Activated T-cell treated with anti-CD3 and anti-CD28 coated beads for 1 hour (primary cell): ENCODE data around the gene THAP11.
"Not testable (repeated sequence)": the region's sequence is repeated elsewhere in the genome, so short reads cannot be mapped to it uniquely, and the experiment has no call there.

ENCODE experiments used
- DNase-seq: peaks from one replicate; pipeline ENCODE4 v3.0.0-alpha.2; 2020; ENCODE audit warnings: low read depth

Gene THAP11

GRCh38 chr16:67862623-67863583, 20.8 kb downstream of the THAP11 start:
- DNase-seq = no peak

- DNase-seq = not testable (repeated sequence)
Measured at GRCh38 chr16:67864044-67864443, 21.9 kb downstream of the THAP11 start.

DNA sequence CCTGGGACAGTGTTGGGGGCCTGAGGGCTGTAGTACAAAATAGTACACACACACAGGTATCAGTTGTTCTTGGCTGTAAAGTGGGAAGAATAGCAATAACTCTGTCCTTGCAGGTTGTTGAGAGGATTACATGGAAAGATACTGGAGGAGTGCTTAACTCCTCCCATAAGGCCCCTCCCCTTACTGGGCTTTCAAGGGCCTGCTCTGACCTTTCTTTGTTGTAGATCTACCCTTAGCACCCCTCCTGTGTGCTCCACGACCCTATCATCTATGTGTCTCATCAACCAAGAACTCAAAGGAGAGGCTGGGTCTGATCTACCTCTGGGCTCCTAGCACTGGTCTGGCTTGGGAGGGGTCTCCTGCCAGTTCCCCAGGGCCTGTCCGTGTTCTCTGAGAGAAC, 22.5 kb downstream of the THAP11 start:
- no peak for DNase-seq

DNA sequence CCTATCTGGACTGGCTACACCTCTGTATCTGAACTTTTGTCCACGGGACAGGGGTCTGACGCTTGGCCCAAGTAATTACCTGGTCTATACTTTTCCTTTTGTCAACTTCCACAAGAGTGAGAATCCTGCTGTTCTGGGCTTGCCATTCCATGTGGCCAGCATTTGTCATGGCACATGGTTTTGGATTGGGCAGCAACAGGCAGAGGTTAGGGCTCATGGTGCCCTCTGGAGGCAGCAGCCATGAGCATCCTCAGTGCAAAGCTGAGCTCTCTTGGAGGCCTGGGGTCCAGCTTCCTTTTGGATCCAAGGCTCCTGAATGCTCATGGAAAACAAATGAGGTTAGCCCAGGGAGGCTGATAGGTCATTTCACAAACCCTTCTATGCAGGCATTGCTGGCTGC, 23.2 kb downstream of the THAP11 start:
- no peak for DNase-seq

DNA sequence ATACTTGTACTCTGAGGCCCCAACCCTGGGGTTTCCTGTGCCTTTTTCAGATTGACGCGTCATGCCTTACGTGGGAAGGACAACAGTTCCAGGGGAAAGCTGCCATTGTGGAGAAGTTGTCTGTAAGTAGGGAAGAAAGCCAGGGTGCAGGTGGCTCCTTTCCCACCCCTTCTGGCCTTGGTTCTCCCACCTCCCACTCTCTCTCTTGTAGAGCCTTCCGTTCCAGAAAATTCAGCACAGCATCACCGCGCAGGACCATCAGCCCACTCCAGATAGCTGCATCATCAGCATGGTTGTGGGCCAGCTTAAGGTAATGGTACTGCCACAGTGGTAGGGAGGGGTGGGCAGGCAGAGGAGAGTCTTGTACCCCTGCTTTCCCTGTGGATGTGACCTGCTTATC, 26.2 kb downstream of the THAP11 start:
- no peak for DNase-seq

- no peak for DNase-seq
Measured at GRCh38 chr16:67869653-67870052, 27.5 kb downstream of the THAP11 start.

DNA sequence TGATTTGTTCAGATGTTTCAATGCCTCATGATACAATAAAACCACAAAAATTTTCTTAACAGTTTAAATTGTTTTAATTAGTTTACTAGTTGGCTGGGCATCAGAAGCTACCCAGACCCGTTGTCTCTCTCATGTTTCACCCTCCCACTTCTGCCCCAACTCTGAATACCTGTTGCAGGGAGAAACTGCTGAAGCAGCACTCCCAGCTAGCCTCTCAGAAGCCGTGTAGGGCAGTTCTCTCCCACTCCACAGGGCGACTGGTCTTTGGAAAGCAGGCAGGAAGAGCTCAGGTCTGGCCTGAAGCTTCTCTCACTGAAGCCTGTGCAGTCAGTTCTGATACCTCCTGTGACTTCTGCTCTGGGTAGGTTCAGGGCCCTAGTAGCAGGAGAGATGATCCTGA, 29.1 kb downstream of the THAP11 start:
- no peak for DNase-seq

DNA sequence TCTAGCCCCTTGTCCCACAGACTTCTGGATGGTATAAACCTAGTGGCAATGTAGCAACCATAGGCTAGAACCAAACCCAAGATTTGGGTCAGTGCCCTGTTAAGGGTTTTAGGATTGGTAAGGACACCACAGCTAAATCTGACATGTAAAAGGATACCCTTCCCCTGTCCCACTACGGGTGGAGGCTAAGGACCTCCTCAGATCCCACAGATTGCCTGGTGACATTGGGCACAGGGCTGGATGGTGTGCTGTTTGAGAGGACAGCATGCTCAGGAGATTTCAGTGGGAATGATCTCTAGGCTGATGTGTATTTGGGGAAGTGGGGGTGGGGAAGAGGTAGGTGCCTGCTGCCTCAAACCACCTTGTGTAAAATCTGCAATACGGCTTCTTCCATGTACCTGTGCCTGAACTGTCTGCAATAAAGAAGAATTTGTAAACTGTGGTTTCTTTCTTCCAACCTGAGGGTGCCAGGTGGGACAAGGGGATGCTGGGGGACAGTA, 30.1 kb downstream of the THAP11 start:
- no peak for DNase-seq

- peak; percentile 81 for DNase-seq
Measured at GRCh38 chr16:67872631-67873434, 30.7 kb downstream of the THAP11 start, which contains the start of gene EDC4. TSS of gene EDC4 (plus strand) at chr16:67873052. CDS start at chr16:67873262, 210 bp downstream.

GRCh38 chr16:67873435-67874370, 31.6 kb downstream of the THAP11 start:
- no peak for DNase-seq

DNA sequence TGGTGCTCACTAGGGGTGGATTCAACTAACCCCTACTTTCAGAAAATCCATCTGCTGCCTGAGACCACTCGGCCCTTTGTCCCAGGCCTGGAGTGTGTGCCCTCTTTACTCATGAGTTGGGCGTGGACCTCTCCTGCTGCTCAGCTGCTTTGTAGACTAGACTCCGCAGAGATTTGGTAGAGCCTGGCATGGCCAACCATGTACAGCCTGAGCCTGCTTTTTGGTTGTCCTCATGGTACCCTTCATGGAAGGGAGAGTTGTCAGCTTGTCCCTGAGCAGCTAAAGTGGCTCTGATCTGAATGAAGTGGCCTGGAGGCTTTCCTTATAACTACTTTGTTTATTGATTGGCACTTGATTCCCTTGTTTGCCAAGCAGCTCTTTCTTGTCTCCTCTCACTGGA, 32.3 kb downstream of the THAP11 start:
- DNase-seq = no peak

GRCh38 chr16:67877064-67877463, 34.9 kb downstream of the THAP11 start:
- no peak for DNase-seq

- DNase-seq = no peak
Measured at GRCh38 chr16:67878232-67878631, 36.1 kb downstream of the THAP11 start.

DNA sequence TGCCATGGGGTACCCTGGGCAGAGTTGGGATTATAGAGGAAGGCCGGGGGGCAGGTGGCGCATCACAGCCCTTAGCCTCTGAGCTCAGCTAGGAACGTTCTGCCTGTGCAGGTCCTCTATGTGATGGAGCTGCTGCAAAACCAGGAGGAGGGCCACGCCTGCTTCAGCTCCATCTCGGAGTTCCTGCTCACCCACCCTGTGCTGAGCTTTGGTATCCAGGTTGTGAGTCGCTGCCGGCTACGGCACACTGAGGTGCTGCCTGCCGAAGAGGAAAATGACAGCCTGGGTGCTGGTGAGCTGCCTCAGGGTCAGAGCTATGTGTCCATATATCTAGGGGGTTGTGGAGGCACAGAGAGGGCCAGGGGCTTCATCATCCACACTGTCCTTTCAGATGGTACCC, 36.7 kb downstream of the THAP11 start:
- DNase-seq = no peak

GRCh38 chr16:67879462-67879861, 37.3 kb downstream of the THAP11 start:
- no peak for DNase-seq

DNA sequence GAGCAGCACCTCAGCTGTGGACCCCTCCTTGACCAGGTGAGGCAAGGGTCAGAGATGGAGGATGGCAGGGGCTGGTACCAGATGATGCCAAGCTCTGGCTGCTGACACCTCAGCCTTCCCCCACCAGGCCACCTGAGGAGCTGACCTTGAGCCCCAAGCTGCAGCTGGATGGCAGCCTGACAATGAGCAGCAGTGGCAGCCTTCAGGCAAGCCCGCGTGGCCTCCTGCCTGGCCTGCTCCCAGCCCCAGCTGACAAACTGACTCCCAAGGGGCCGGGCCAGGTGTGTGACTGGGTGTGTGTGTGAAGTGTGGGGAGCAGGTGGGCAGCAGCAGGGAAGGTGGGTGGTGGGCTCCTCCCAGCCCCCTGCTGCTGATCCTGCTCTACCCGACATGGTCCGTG, 37.8 kb downstream of the THAP11 start:
- no peak for DNase-seq

- DNase-seq = no peak
Measured at GRCh38 chr16:67880584-67880983, 38.5 kb downstream of the THAP11 start.

DNA sequence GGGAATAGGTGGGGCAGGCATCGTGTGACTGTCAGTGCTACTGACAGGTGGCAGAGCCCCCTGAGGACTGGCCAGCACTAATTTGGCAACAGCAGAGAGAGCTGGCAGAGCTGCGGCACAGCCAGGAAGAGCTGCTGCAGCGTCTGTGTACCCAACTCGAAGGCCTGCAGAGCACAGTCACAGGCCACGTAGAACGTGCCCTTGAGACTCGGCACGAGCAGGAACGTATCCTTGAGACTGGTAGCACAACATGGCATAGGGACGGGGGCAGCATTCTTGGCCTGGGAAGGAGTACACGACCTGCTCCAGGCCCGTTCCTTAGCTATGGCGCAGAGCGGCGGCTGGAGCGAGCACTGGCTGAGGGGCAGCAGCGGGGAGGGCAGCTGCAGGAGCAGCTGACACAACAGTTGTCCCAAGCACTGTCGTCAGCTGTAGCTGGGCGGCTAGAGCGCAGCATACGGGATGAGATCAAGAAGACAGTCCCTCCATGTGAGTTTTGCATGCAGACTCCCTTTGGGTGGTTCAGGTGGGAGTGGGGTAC, 39.6 kb downstream of the THAP11 start:
- no peak for DNase-seq

- DNase-seq = no peak
Measured at GRCh38 chr16:67882374-67883145, 40.4 kb downstream of the THAP11 start.

- DNase-seq = no peak
Measured at GRCh38 chr16:67883146-67883871, 41.2 kb downstream of the THAP11 start.
